Liver (tissue), 9 donors: Measurements from ENCODE around the gene ICAM1. TPM values are rescaled to one million over a fixed set of nuclear protein-coding genes. Genes with fewer than 3 reads are reported as not detected.
A peak's percentile ranks its signal among the peaks of the same experiment; 100 is the strongest.

Experiments
- DNase-seq: peaks from one replicate; pipeline ENCODE4 v3.0.0-alpha.2; 2017; ENCODE audit warnings: low spot score
- H3K27ac ChIP-seq, 2 donors: one replicate each; pipeline ENCODE4 v1.7.0; 2013; ENCODE audit warnings: inconsistent platforms in 2 of 2, low read length in 2 of 2, control low read depth in 1 of 2, low read depth in 1 of 2, mild to moderate bottlenecking in 1 of 2
- H3K27me3 ChIP-seq, 4 donors: one replicate each; pipeline versions ENCODE4 v1.6.1 to v1.7.0; 2013; ENCODE audit warnings: low read length in 3 of 4, inconsistent platforms in 1 of 4, mild to moderate bottlenecking in 1 of 4, moderate library complexity in 1 of 4; ENCODE audit not compliant: control insufficient read depth in 4 of 4, insufficient read depth in 4 of 4
- H3K36me3 ChIP-seq, 4 donors: one replicate each; pipeline versions ENCODE4 v1.6.1 to v1.7.0; 2013; ENCODE audit warnings: low read length in 3 of 4, mild to moderate bottlenecking in 3 of 4, low read depth in 1 of 4, moderate library complexity in 1 of 4; ENCODE audit not compliant: control insufficient read depth in 4 of 4, insufficient read depth in 3 of 4
- H3K4me1 ChIP-seq, 4 donors: one replicate each; pipeline versions ENCODE4 v1.6.1 to v1.7.0; 2013; ENCODE audit warnings: low read length in 3 of 4, mild to moderate bottlenecking in 3 of 4, moderate library complexity in 1 of 4; ENCODE audit not compliant: control insufficient read depth in 4 of 4, insufficient read depth in 4 of 4
- H3K4me3 ChIP-seq, 3 donors: one replicate each; pipeline versions ENCODE4 v1.6.1 to v1.7.0; 2013; ENCODE audit warnings: low read length in 3 of 3, control low read depth in 1 of 3, low read depth in 1 of 3, mild to moderate bottlenecking in 1 of 3
- H3K9ac ChIP-seq, 2 donors: one replicate each; pipeline ENCODE4 v1.7.0; 2013; ENCODE audit warnings: low read length in 2 of 2, mild to moderate bottlenecking in 2 of 2, moderate library complexity in 2 of 2, control low read depth in 1 of 2, low read depth in 1 of 2
- H3K9me3 ChIP-seq, 4 donors: one replicate each; pipeline versions ENCODE4 v1.6.1 to v1.7.0; 2013; ENCODE audit warnings: low read length in 3 of 4; ENCODE audit not compliant: control insufficient read depth in 4 of 4
- ATF3 ChIP-seq: IDR thresholded peaks from 2 replicates; pipeline ENCODE4 v1.6.1; 2016; ENCODE audit warnings: antibody characterized with exemption
- EGR1 ChIP-seq, 2 donors: IDR thresholded peaks; 2 replicates each; pipeline ENCODE4 v1.6.1; 2016 to 2018; ENCODE audit warnings: antibody characterized with exemption in 2 of 2, low read depth in 2 of 2
- FOXA1 ChIP-seq: IDR thresholded peaks from 2 replicates; pipeline ENCODE4 v1.6.1; 2016; ENCODE audit warnings: antibody characterized with exemption
- GABPA ChIP-seq, 2 donors: IDR thresholded peaks in 1 of 2; conservative IDR thresholded peaks in 1 of 2; 2 replicates each; pipeline ENCODE4 v1.6.1; 2016; ENCODE audit warnings: antibody characterized with exemption in 2 of 2, mild to moderate bottlenecking in 1 of 2, moderate library complexity in 1 of 2
- HNF4G ChIP-seq: IDR thresholded peaks from 2 replicates; pipeline ENCODE4 v1.6.1; 2016; ENCODE audit warnings: antibody characterized with exemption
- JUND ChIP-seq, 2 donors: IDR thresholded peaks; 2 replicates each; pipeline ENCODE4 v1.6.1; 2016; ENCODE audit warnings: antibody characterized with exemption in 2 of 2
- MAX ChIP-seq: IDR thresholded peaks from 2 replicates; pipeline ENCODE4 v1.6.1; 2016; ENCODE audit warnings: antibody characterized with exemption
- NR2F2 ChIP-seq: IDR thresholded peaks from 2 replicates; pipeline ENCODE4 v1.6.1; 2016; ENCODE audit warnings: antibody characterized with exemption
- RAD21 ChIP-seq, 2 donors: IDR thresholded peaks; 2 replicates each; pipeline ENCODE4 v1.6.1; 2016; ENCODE audit warnings: antibody characterized with exemption in 2 of 2, mild to moderate bottlenecking in 2 of 2
- REST ChIP-seq: IDR thresholded peaks from 2 replicates; pipeline ENCODE4 v1.6.1; 2016; ENCODE audit warnings: antibody characterized with exemption, mild to moderate bottlenecking
- RXRA ChIP-seq, 2 donors: IDR thresholded peaks; 2 replicates each; pipeline ENCODE4 v1.6.1; 2017 to 2018; ENCODE audit warnings: antibody characterized with exemption in 2 of 2, mild to moderate bottlenecking in 1 of 2
- SP1 ChIP-seq: IDR thresholded peaks from 2 replicates; pipeline ENCODE4 v1.6.1; 2018; ENCODE audit warnings: antibody characterized with exemption, mild to moderate bottlenecking
- YY1 ChIP-seq: IDR thresholded peaks from 2 replicates; pipeline ENCODE4 v1.6.1; 2016; ENCODE audit warnings: antibody characterized with exemption, mild to moderate bottlenecking
- WGBS: extraction: QIAGEN DNeasy Blood & Tissue Kit; methylation state at CpG from one replicate; pipeline ENCODE4 v1.1.7; 2013; 5-methylcytosine and 5-hydroxymethylcytosine counted together
- polyA plus RNA-seq, 2 donors: library from polyadenylated mRNA; stranded (reverse) in 1 of 2; unstranded in 1 of 2; fragments of 200-250 nt in 1 of 2; fragments of >200 nt in 1 of 2; fragmentation: Nextera tagmentation in 1 of 2; extraction: Ambion mirVana in 1 of 2; gene quantifications; one replicate each; pipeline versions ENCODE4 v1.2.1 to v1.2.3, GENCODE V29; 2013 to 2015
- total RNA-seq, 2 donors: library from RNA; depleted of rRNA; stranded (reverse); fragments of >200 nt; gene quantifications; one replicate each; pipeline ENCODE4 v1.2.3, GENCODE V29; 2014
- TF ChIP-seq, protein P1 (sequence below): fragments of 150-350 bp; IDR thresholded peaks from 2 replicates; pipeline ENCODE4 v1.5.1; 2017; ENCODE audit warnings: improper control_type of control experiment, low read depth, low read length; ENCODE audit not compliant: missing input control
- donor health status: healthy.
- donor health status: healthy.
- donor health status: healthy.
- donor health status: healthy.
- donor health status: healthy.

The ICAM1 gene
- total and polyA plus RNA-seq, 4 donors, result 7.8 to 26.3 (median 19.8) TPM

DNA sequence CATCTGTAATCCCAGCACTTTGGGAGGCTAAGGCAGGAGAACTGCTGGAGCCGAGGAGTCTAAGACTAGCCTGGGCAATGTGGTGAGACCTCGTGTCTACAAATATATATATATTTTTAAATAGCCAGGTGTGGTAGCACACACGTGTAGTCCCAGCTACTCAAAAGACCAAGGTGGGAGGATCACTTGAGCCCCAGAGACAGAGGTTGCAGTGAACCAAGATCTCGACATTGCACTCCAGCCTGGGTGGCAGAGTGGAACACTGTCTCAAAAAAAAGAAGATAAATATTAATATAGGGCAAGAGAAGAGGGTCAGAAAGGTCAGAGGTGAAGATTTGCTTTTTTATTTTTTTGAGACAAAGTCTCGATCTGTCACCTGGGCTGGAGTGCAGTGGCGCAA, 24.4 kb upstream of the ICAM1 start:
- WGBS, result 83% methylated on average over 6 of the region's 6 CpGs
- Histone ChIP-seq H3K9ac (no peak overlapping the region), H3K27me3 (no peaks in the 10 kb centered on the region), H3K4me1 (peaks cover 4 to 16% (median 10%) of the 10 kb centered on the region in 4 donors), H3K4me3 (no peak overlapping the region), H3K27ac (no peak overlapping the region), H3K9me3 (no peaks in the 10 kb centered on the region), H3K36me3 (no peaks in the 10 kb centered on the region)
- TF ChIP-seq FOXA1 (no peak), REST (no peak)
- TF ChIP-seq, protein P1, sequence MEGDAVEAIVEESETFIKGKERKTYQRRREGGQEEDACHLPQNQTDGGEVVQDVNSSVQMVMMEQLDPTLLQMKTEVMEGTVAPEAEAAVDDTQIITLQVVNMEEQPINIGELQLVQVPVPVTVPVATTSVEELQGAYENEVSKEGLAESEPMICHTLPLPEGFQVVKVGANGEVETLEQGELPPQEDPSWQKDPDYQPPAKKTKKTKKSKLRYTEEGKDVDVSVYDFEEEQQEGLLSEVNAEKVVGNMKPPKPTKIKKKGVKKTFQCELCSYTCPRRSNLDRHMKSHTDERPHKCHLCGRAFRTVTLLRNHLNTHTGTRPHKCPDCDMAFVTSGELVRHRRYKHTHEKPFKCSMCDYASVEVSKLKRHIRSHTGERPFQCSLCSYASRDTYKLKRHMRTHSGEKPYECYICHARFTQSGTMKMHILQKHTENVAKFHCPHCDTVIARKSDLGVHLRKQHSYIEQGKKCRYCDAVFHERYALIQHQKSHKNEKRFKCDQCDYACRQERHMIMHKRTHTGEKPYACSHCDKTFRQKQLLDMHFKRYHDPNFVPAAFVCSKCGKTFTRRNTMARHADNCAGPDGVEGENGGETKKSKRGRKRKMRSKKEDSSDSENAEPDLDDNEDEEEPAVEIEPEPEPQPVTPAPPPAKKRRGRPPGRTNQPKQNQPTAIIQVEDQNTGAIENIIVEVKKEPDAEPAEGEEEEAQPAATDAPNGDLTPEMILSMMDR, result no peak
- DNase-seq, result no peak

DNA sequence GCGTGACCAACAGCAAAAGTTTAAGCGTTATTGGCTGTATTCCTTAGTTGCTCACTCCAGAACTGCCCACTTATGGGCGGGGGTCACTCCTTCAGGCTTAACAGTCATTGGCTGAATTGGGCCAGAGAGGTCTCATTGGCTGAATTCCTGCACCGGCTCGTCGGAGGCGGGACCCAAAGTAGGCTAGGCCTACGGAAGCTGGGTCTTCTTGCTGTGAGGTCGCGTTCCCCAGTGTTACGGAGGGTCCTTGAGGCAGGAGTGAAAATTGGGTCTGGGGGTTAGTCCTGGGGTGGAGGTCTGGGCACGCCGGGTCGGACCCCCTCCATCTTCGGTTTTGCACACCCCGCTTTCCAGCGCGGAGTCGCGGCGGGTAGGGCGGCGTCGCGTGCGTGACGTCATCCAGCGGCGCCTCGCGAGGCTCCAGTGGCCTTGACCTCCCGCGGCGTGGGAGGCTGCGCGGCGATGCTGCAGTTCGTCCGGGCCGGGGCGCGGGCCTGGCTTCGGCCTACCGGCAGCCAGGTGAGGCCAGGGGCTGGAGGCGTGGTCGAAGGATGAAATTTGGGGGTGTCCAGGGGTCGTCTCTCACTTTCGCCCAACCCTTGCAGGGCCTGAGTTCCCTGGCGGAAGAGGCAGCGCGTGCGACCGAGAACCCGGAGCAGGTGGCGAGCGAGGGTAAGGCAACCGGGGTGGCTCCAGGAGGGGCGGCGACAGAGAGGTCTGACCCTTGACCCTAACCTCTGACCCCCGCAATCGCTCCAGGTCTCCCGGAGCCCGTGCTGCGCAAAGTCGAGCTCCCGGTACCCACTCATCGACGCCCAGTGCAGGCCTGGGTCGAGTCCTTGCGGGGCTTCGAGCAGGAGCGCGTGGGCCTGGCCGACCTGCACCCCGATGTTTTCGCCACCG, 18.9 kb upstream of the ICAM1 start, which contains the start of gene MRPL4:
Gene MRPL4 (plus strand): TSS at position 423 of the 903 bp plus-strand sequence. CDS start 40 bp downstream, at position 463.
- WGBS, result under 1% methylated on average over 77 of the region's 77 CpGs
- peak; percentile 95 for DNase-seq
- TF ChIP-seq JUND (IDR thresholded peaks at IDR 0.05), result no peak
- no peak for TF ChIP-seq HNF4G
- TF ChIP-seq RXRA (IDR thresholded peaks at IDR 0.05), result peak; percentile 42 to 61
- TF ChIP-seq GABPA (IDR thresholded peaks at IDR 0.05 in 1 of 2, conservative IDR thresholded peaks at IDR 0.05 in 1 of 2), result peak in 1 of 2 donors; percentile 67
- TF ChIP-seq SP1, result peak; percentile 87
- TF ChIP-seq FOXA1, result no peak
- no peak for TF ChIP-seq ATF3
- peak; percentile 62 for TF ChIP-seq YY1
- TF ChIP-seq EGR1 (IDR thresholded peaks at IDR 0.05; ENCODE audit: low read depth in 2 of 2), result peak in 1 of 2 donors; percentile 67
- TF ChIP-seq NR2F2, result peak; percentile 78
- TF ChIP-seq MAX, result peak; percentile 56
- TF ChIP-seq RAD21 (IDR thresholded peaks at IDR 0.05), result no peak
- peak; percentile 7 for TF ChIP-seq REST
- Histone ChIP-seq H3K9ac (peak within 1 kb of the TSS; percentile 59 to 87), H3K27me3 (no peaks in the 10 kb centered on the region), H3K4me1 (peaks cover 0 to 18% (median 11%) of the 10 kb centered on the region in 4 donors), H3K27ac (peak within 1 kb of the TSS; percentile 67 to 90), H3K9me3 (no peaks in the 10 kb centered on the region), H3K4me3 (peak within 1 kb of the TSS; percentile 56 to 96 (median 95)), H3K36me3 (peaks cover 6 to 24% (median 15%) of the 10 kb centered on the region in 4 donors)
